Peyer's patch (tissue), 4 donors: ENCODE measurements around the gene HAO2. TPM values are rescaled to one million over a fixed set of nuclear protein-coding genes. Genes with fewer than 3 reads are reported as not detected.

Experiments
- DNase-seq, 3 donors: peaks; one replicate each; pipeline ENCODE4 v3.0.0-alpha.2; 2017 to 2019
- H3K27ac ChIP-seq, 4 donors: fragments of 200-600 bp; sonication (generic); one replicate each; pipeline ENCODE4 v1.5.1; 2016 to 2019
- H3K27me3 ChIP-seq, 2 donors: fragments of 200-600 bp; sonication (generic); one replicate each; pipeline ENCODE4 v1.5.1; 2019
- H3K36me3 ChIP-seq, 3 donors: fragments of 200-600 bp; sonication (generic); one replicate each; pipeline ENCODE4 v1.5.1; 2016 to 2019
- H3K4me1 ChIP-seq, 4 donors: fragments of 200-600 bp; sonication (generic); one replicate each; pipeline ENCODE4 v1.5.1; 2016 to 2019
- H3K4me3 ChIP-seq, 4 donors: fragments of 200-600 bp; sonication (generic); 1 replicate in 3 of 4; 2 replicates in 1 of 4; pipeline ENCODE4 v1.5.1; 2016 to 2019; ENCODE audit warnings: mild to moderate bottlenecking in 1 of 4
- H3K9me3 ChIP-seq, 4 donors: fragments of 200-600 bp; sonication (generic); one replicate each; pipeline ENCODE4 v1.5.1; 2016 to 2019; ENCODE audit warnings: mild to moderate bottlenecking in 1 of 4
- POLR2A ChIP-seq, 2 donors: fragments of 450-650 bp; IDR thresholded peaks; one replicate each; pipeline ENCODE4 v1.5.1; 2017; ENCODE audit warnings: antibody characterized with exemption in 2 of 2, mild to moderate bottlenecking in 2 of 2, moderate library complexity in 2 of 2
- small RNA-seq, 2 donors: library from RNA; depleted of rRNA; stranded (forward); fragments of <200 nt; gene quantifications; one replicate each; pipeline ENCODE3, GENCODE V24; 2016
- total RNA-seq, 4 donors: library from RNA; depleted of rRNA; stranded (reverse); fragments of >200 nt; gene quantifications; one replicate each; pipeline ENCODE4 v1.1.0, GENCODE V29; 2016
- TF ChIP-seq, protein P1 (sequence below), 6 experiments: fragments of 450-650 bp in 4 of 6; fragments of 200-600 bp in 2 of 6; sonication (generic) in 1 of 6; IDR thresholded peaks; one replicate each; pipeline ENCODE4 v1.5.1; 2017 to 2019; ENCODE audit warnings: antibody characterized with exemption in 6 of 6, mild to moderate bottlenecking in 3 of 6, moderate library complexity in 1 of 6

The HAO2 gene
- total RNA-seq, 4 donors from 2014 or later: 0.76 TPM; not detected in 3

- H3K36me3 ChIP-seq: no peaks in the 10 kb centered on the region
Measured at GRCh38 chr1:119438761-119439160, 70.2 kb downstream of the HAO2 start.

DNA sequence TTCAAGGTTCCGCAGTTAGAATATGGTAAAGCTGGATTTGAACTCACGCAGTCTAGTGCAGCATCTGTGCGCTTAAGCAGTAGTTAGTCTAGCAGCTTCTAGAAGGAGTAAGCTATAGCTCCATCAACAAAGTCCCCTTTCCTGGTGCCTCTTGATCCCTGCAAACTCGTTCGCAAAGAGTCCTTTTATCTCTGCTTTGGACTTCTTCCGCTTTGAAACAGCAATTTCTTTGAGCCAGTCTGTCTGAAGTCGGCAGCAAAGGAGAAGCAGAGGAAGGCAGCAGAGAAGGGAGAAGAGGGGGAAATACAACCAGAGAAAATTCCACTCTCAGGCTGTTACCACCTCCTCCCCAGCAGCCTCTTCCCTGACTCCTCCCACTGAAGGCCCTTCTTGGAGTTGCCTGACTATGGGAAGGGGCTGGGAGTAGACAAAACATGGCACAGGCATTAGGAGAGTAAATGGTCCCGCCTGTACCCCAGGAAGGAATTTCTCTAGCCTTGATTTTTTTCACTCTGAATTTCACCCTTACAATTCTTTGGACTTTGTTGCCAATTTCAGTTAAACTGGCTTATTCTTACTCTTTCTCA lies 72.2 kb downstream of the HAO2 start:
- Histone ChIP-seq H3K9me3 (no peaks in the 10 kb centered on the region), H3K4me3 (no peak overlapping the region), H3K27ac (no peak overlapping the region), H3K4me1 (no peaks in the 10 kb centered on the region), H3K36me3 (no peaks in the 10 kb centered on the region), H3K27me3 (no peaks in the 10 kb centered on the region)
- no peak for DNase-seq
- TF ChIP-seq POLR2A (IDR thresholded peaks at IDR 0.05): no peak
- TF ChIP-seq, protein P1, sequence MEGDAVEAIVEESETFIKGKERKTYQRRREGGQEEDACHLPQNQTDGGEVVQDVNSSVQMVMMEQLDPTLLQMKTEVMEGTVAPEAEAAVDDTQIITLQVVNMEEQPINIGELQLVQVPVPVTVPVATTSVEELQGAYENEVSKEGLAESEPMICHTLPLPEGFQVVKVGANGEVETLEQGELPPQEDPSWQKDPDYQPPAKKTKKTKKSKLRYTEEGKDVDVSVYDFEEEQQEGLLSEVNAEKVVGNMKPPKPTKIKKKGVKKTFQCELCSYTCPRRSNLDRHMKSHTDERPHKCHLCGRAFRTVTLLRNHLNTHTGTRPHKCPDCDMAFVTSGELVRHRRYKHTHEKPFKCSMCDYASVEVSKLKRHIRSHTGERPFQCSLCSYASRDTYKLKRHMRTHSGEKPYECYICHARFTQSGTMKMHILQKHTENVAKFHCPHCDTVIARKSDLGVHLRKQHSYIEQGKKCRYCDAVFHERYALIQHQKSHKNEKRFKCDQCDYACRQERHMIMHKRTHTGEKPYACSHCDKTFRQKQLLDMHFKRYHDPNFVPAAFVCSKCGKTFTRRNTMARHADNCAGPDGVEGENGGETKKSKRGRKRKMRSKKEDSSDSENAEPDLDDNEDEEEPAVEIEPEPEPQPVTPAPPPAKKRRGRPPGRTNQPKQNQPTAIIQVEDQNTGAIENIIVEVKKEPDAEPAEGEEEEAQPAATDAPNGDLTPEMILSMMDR (IDR thresholded peaks at IDR 0.05): no peak

More at GRCh38 chr1:119438761-119439160, 70.2 kb downstream of the HAO2 start:
- H3K9me3 ChIP-seq: no peaks in the 10 kb centered on the region
- no peak for DNase-seq
- no peaks in the 10 kb centered on the region for H3K4me1 ChIP-seq
- H3K27ac ChIP-seq: no peak overlapping the region
- no peaks in the 10 kb centered on the region for H3K27me3 ChIP-seq
- TF ChIP-seq, protein P1 (IDR thresholded peaks at IDR 0.05): no peak
- no peak for TF ChIP-seq POLR2A (IDR thresholded peaks at IDR 0.05)
- H3K4me3 ChIP-seq: no peak overlapping the region

GRCh38 chr1:119442756-119443155 lies 74.2 kb downstream of the HAO2 start:
- no peaks in the 10 kb centered on the region for H3K36me3 ChIP-seq
- no peaks in the 10 kb centered on the region for H3K9me3 ChIP-seq
- H3K27ac ChIP-seq: no peak overlapping the region
- H3K27me3 ChIP-seq: no peaks in the 10 kb centered on the region
- no peak for DNase-seq
- no peaks in the 10 kb centered on the region for H3K4me1 ChIP-seq
- H3K4me3 ChIP-seq: no peak overlapping the region
- TF ChIP-seq POLR2A (IDR thresholded peaks at IDR 0.05): no peak
- TF ChIP-seq, protein P1 (IDR thresholded peaks at IDR 0.05): no peak

Small RNA genes lying within 50 kb of the gene (small RNA-seq; reads per million reads assigned to genes)
- 0 reads per million in 2 donors for gene RNU1-75P

Other genes with a start within 250 kb of the HAO2 start
- 10 to 100 TPM in 2 of 4 donors, 1 to 10 TPM in 2; 7.5 to 20.6 (median 10.6) TPM for gene WARS2, start 228.1 kb upstream of the HAO2 start, total RNA-seq
- 100 to 1,000 TPM in 2 of 4 donors, 10 to 100 TPM in 1, not detected in 1; 14.9 to 132 (median 126) TPM for gene HSD3B2, start 46.4 kb downstream of the HAO2 start, total RNA-seq
- 100 to 1,000 TPM in 1 of 4 donors, 10 to 100 TPM in 2, not detected in 1; 61.3 to 121 (median 71.3) TPM for gene HSD3B1, start 138.4 kb downstream of the HAO2 start, total RNA-seq